Activated CD8-positive, alpha-beta memory T cell treated with anti-CD3 and anti-CD28 coated beads for 1 hour (primary cell): ENCODE measurements around the gene GLB1L3.
"Not testable (repeated sequence)": the region's sequence is repeated elsewhere in the genome, so short reads cannot be mapped to it uniquely, and the experiment has no call there.

Experiments used
- DNase-seq, 2 donors: peaks; one replicate each; pipeline ENCODE4 v3.0.0-alpha.2; 2020; ENCODE audit warnings: low read depth in 1 of 2; ENCODE audit errors: extremely low read depth in 1 of 2

Gene GLB1L3

DNA sequence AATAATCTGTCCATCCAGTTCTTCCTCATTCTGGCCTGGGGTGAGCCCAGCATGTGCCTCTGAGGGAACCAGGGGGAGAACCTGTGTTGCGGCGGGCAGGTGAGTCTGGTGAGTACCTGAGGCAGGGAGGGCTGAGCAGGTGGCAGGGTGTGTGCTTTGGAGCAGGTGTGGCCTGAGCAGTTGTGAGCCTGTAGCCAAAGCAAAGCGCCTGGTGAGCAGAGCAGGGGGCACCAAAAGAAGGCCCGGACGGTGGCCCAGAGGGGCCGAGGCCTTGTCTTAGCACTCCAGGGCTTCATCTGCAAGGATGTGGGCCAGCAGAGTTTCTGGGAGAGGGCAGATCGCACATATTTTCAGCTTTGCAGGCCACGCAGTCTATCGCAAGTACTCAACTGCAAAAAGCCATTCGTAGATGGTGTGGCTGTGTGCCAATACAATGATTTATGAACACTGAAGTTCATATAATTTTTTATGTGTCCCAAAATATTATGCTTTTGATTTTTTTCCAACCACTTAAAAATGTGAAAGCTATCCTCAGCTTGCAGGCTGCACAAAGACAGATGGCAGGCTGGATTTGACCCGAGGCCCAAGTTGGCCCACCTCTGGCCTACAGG is 64.3 kb downstream of the GLB1L3 start:
- DNase-seq: no peak

DNA sequence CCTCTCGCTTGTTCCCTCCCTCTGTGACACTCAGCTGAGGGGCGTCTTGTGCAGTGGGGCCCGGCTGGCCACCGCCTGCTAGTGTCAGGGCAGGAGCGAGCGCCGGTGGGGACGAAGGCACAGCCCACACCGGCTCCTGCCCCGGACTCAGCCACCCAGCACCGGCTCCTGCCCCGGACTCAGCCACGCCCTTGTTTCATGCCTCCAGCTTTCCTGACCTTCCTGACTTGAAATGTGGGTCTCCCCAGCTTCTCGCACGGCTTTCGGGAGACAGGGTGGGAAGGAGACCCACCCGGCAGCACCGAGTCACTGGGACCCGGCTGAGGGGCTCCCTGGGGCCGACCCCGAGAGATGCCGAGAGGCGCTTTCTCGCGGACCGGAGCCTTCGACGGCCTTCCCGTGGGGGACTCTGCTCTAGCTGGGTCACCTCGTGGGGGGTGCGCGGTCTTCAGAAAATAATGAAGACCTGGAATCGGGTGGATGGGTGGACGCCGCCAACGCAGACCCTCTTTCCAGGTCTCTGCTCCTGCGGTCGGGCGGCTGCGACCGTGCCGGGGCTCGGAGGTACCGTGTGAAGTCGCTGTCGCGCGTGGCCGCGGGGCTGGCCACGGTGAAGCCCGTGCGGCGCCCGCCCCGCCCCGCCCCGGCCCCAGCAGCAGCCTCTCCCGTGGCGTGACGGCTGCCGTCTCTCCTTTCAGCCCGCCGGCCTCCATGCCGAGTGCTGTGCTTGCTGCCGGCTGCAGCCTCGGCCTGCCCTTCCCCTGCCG is 65.8 kb downstream of the GLB1L3 start:
- DNase-seq: no peak

DNA sequence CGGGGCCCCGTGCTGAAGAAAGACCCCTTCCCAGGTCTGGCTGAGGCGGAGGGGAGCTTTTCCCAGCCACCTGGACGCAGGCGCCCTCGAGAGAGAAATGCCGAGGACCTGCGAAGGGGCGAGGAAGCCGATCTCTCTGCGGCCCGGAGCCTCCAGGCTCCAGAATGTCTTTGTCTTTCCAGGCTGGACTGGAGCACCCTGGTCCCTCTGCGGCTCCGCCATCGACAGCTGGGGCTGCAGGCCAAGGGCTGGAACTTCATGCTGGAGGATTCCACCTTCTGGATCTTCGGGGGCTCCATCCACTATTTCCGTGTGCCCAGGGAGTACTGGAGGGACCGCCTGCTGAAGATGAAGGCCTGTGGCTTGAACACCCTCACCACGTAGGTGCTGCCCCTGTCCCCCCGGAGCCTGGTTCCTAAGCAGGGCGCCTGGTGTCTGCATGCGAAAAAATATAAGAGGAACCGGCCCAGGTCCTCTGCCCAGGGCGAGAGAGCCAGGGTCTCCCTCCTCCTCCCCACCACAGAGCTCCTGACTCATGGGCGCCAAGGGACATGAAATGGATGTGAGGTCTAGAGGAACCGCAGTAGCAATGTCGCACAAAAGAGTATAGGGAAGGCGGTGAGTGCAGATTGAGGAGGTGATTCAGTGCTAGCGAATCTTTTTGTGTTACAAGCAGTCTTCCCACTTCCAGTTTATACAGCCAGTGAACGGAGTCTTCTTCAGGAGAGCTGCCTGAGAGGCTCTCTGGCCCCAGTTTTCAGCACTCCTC is 66.6 kb downstream of the GLB1L3 start:
- no peak for DNase-seq

DNA sequence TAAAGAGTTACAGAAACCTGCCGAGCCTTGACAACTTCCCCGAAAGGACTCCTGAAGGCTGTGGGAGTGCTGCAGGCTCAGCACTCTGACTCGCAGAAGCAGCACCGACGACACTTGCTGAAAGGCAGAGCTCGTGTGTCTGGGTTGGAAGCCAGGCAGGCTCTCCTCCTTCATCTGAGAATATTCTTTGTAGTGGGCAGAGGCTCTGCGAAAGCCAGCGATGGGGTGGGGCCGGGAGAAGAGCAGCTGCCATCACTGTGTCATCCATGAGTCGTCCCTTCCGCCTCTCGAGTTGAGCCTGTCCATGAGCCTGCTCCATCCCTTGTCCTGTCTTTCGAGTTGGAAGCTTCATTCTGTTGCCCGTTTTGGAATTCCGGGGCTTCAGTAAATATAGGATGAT is 67.5 kb downstream of the GLB1L3 start:
- DNase-seq: no peak

DNA sequence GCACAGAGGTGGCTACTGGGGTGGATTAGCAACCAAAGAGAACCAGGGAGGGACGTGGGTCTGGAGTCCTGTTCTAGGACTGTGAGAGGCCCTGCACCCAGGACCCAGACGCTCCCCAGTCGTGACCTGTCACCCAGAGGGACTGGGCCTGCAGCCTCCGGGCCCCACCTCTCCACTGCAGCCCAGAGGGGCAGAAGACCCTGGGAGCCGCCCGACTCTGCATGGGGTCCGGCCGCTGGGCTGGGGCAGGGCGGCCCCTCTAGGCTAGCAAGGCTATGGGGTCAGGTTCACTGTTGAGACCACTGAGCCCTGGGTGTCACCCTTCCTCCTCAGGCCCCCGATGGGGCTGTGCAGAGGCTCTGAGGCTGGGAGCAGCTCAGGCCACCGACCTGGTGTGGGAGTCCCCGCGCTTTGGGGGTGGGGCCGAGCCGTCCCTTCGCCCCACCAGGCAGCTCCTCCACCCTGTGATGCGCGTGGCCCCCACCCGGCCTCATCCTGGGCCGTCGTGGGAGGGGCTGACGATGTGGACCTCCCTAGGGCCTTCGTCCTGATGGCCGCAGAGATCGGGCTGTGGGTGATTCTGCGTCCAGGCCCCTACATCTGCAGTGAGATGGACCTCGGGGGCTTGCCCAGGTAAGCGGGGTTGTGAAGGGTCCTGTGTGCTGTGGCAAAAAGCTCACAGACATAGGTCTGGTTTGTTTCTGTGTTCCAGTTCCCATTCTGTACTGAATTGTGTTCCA is 68.5 kb downstream of the GLB1L3 start:
- not testable (repeated sequence) for DNase-seq

DNA sequence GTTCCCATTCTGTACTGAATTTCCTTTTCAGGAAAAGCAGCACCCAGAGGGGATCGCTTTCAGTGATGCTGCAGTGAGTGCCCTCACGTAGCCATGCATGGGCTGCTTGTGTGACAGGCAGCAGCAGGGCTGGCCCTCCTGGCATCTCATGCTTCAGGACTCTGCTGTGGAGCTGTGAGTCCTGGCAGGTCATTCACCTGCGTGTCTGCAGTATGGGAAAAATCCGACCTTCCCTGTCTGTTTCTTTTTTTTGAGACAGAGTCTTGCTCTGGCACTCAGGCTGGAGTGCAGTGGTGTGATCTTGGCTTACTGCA is 69.0 kb downstream of the GLB1L3 start:
- no peak for DNase-seq

DNA sequence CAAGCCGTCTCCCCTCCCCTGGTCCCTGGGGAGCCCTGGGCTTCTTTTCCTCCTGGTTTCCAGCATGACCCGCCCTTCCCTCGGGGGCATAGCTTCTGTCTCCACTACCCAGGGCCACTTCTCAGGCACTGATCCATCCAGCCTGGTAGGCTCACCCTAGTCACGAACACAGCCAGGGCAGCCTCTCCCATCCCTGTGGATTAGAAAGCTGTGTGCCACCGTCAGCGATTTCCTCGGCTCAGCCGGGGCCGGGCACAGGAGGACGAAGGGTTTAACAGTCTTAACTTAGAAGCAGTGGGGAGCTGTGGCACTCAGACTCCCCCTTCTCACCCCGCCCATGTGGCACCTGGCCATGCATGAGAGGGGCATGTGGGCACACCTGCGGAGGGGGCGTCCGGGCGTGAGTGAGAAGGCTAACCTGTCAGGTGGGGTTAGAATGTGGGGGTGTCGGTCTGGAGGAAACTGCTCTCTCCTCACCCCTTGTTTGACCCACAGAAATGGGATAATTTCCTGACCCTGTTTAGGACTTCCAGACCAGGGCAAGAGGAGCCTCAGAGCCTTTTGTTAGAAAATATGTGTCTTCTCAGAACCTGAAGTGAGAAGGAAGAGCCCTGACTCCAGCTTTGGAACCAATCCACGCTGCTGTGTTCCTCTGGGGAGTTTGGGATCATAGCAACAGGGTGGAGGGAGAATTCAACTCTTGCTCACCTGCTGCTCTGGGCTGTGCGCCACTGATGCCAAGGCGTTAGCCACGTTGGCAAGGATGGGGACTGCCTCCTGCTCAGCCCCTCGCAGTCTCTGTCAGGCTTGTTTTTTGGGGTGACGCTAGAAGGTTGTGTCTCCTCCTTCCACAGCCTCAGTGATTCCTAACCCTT is 70.2 kb downstream of the GLB1L3 start:
- no peak for DNase-seq

DNA sequence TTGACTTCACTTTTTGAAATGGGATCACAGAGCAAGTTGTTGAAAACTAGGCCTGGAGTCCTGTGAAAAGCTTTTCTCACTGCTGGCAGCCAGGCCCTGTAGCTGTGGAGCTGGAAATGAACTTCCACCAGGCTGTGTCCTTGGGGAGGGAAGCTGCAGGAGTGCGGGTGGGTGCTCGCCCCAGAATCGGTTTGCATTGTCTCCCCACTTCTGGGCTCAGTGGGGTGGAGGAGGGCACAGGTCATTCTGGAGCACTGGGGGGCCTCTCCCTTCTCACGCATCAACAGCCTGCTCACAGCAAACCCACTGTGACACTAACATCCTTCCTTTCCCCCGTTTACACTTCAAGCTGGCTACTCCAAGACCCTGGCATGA is 70.8 kb downstream of the GLB1L3 start:
- DNase-seq: no peak

DNA sequence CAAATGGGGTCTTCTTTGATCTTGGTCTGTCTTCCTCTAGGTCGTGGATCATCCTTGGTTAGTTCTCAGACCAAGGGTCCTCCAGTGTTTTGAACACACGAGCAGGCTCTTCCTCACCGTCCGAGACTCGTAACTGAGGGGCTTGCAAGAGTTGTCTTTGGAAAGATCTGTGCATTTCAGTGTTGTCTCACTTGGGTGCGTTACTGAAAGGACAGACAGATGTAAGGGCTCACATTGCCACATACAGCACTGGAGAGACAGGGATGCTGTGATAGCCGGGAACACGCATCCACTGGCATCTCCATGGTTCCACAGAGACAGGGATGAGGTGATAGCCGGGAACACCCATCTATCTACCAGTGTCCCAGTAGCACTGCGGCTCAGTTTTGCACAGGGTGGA is 71.3 kb downstream of the GLB1L3 start:
- DNase-seq: no peak

DNA sequence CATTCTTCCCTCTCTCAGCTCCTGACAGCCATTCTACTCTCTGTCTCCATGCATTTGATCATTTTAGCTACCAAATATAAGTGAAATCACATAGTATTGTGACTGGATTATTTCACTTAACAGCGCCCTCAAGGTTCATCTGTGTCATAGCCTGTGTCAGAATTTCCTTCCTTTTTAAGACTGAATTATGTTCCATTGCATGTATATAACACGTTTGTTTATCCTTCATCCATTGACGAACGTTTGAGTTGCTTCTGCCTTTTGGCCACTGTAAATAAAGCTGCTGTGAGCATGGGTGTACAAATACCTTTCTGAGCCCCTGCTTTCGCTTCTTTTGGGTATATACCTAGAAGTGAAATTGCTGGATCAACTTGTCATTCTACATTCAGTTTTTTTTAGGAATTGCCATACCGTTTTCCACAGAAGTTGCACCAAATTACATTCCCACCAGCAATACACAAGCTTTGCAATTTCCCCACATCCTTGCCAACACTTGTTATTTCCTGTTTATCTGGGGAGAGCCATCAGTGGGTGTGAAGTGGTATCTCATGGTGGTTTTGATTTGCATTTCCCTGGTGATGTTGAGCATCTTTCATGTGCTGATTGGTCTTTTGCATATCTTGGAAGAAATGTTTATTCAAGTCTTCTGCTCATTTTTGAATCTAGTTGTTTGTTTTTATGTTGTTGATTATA is 73.1 kb downstream of the GLB1L3 start:
- no peak for DNase-seq

DNA sequence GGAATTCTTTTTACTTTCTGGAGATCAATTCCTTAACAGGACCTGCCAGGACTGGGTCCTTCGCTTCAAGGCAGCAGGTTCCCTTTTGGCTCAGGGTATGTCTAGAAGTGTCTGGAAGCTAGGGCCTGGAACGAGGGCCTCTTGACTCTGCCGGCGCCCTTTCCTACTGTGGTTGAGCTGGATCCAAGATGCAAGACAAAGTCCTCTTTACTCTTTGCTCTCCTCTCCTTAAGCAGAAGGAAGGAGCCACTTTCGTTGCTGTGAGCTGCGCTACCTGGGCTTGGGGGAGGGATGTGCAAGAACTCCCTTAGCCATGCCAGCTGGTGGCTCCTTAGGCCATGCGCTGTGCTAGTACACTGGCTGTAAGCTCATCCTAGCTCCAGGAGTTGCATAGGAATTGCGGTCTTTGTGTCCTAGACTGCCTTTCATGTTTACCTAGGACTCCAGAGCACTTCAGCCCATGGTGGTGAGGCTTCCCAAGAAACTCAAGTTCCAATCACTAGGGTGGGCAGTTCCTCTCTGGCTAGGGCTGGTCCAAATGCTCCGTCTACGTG is 73.7 kb downstream of the GLB1L3 start:
- no peak for DNase-seq

DNA sequence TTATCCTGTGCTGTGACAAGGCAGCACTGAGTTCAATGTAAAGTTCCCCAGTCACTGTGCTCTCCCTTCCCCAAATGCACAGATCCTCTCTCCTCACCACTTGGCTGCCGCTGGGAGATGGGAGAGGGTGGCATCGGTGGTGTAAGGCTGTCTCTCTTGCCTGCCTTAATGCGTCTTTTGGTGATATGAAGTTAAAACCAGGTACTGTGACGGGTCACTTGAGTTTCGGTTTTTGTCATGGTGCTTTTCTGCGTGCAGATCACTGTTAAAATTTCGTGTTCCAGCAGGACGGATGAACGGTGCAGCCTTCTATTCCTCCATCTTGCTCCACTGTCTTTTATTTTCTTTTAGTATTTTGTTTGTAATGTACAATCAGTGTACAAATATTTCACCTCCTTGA is 74.2 kb downstream of the GLB1L3 start:
- DNase-seq: no peak

DNA sequence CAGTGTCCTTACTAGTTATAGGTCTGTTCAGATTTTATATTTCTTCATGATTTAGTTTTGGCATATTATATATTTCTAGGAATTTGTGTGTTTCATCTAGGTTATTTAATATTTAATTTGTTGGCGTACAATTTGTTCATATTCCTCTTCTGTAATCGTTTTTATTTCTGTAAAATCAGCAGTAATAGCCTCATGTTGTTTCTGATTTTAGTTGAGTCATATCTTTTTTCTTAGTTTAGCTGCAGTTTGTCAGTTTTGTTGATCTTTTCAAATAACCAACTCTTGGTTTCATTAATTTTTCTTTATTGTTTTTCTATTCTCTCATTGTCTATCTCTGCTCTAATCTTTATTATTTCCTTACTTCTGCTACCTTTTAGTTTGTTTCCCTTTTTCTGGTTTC is 75.9 kb downstream of the GLB1L3 start:
- no peak for DNase-seq

DNA sequence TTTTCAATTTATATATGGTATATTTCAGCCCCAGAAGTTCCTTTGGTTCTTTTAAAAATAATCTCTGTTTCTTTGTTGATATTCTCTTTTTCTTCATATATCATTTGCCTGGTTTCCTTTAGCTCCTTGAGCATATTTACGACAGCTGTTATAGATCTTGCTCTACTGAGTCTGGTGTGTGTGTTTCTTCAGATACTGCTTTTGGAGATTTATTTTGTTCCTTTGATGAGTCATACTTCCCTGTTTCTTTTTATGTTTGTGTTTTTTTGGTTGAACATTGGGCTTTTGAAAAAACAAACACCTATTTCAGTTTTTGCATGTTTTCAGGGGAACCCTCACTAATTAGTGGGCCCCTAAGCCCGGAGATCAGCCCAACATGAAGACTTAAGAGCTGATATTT is 79.0 kb downstream of the GLB1L3 start:
- no peak for DNase-seq

DNA sequence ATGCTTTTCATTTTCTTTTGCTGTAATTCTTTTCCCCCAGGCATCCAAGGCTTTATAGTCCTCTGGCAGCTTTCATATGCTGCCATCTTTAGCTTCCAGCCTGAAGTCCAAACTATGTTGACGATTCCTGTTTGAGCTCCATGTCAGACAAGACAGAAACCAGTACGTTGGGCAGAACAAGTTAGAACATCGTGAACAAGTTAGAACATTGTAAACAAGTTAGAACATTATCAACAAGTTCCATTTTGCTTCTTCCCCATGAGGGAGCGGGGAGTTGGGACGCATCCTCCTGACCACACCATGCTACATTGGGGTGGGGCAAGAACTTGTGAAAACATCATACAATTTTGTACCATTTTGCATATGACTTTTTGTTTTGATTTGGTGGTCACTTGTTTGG is 79.5 kb downstream of the GLB1L3 start:
- no peak for DNase-seq

DNA sequence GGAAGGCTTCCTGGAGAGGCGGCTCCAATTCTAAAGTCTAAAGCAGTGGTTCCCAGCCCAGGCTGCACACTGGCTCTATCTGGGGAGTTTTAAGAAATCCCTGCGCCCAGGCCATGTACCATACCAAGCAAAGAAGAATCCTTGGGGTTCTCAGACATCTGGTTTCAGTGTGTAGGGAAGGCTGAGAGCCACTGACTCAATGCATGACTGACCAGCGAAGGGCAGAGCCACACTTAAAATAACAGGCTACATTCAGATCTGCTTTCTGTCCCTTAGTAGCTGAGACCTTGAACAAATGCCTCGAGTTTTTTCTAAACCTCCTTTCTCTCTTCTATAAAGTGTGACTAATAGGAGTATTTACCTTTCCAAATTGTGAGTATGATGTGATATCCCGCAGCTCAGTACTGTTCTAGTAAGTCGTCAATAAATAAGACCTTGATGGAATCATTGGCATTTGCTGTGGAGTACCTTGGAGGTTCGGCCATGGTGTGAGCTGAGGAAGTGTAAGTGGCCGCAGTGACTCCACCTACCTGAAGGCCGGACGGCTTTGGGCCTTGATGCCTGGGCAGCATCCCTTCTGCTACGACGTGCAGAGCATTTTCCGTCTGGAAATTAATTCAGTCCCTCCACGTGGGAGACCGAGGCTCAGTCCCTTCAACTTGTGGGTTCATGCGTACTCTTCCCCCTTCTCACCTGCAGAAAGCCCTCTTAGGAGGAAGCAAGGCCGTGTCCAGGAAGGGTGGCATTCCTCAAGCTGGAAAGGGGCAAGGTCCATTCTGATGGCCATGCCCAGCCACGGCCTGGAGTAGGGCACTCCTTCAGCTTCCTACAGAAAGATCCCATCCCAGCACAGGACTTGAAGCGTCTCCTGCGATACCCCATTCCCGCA is 80.7 kb downstream of the GLB1L3 start:
- DNase-seq: no peak

DNA sequence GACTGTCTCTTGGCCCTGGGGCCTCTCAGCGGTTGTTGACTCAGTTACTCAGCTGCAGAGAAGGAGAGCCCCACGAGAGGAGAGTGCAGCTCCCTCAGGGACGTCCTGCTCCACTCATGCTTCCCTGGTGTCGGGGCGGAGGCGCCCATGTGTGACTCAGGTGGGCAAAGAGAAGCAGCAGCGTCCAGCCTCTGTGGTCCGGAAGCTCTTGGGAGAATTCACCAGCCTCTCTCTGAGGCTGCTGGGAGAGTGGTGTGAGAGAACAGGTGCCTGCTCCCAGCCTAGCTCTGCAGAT is 81.3 kb downstream of the GLB1L3 start:
- DNase-seq: no peak

DNA sequence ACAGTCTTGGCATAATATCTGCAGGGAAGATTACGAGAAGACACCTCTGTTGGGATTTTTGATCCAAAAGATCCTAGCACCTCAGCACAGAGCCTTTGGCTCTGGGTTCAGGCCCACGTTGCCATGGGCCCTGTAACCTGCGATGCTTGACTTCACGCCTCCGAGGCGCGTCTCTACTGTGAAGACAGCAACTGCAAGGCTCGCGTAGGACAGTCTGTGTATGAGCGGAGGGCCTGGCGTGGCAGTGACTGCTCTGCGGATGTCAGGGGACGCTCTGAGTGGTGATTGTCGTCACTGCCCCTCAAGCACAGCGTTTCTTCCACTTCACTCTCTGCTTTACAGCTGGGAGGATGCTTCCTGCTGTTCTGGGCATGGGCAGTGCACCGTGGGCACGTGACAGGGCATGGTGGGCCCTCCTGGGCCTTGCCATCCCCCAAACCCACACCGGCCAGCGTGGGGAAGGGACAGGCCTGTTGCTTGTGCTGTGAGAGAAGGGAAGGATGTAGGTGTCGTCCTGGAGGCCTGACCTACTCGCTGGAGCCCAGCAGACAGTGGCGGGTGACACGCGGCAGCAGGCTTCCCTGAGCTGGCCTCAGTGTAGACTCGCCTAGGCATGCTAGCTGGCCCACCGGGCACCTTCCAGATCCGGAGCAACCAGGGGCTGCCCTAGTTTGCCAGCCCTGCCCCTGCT is 82.1 kb downstream of the GLB1L3 start:
- no peak for DNase-seq
